H9 (cell line): ENCODE data around the gene CEP112. TPM values are rescaled to one million over a fixed set of nuclear protein-coding genes. Genes with fewer than 3 reads are reported as not detected.

Experiments
- DNase-seq: peaks from one replicate; pipeline ENCODE4 v3.0.0-alpha.2; 2017
- H2AFZ ChIP-seq: one replicate; pipeline ENCODE4 v1.6.1; 2013; ENCODE audit warnings: mild to moderate bottlenecking, low read length, control low read depth, moderate library complexity
- H2AK5ac ChIP-seq: 2 replicates; pipeline ENCODE4 v1.6.1; 2013; ENCODE audit warnings: low read length, control low read depth, mixed read lengths; ENCODE audit not compliant: insufficient read length
- H2BK120ac ChIP-seq: one replicate; pipeline ENCODE4 v1.6.1; 2013; ENCODE audit warnings: low read depth, mild to moderate bottlenecking, low read length, control low read depth, inconsistent platforms; ENCODE audit not compliant: poor library complexity, severe bottlenecking
- H2BK12ac ChIP-seq: 2 replicates; pipeline ENCODE4 v1.6.1; 2013; ENCODE audit warnings: low read length, control low read depth, mixed read lengths, low read depth; ENCODE audit not compliant: insufficient read length
- H2BK15ac ChIP-seq: 2 replicates; pipeline ENCODE4 v1.6.1; 2013; ENCODE audit warnings: low read depth, low read length, control low read depth
- H2BK20ac ChIP-seq: one replicate; pipeline ENCODE4 v1.6.1; 2013; ENCODE audit warnings: low read depth, mild to moderate bottlenecking, low read length, control low read depth, inconsistent platforms; ENCODE audit not compliant: poor library complexity, severe bottlenecking
- H2BK5ac ChIP-seq: 2 replicates; pipeline ENCODE4 v1.6.1; 2013; ENCODE audit warnings: low read length, control low read depth, mixed read lengths; ENCODE audit not compliant: insufficient read length
- H3K14ac ChIP-seq: 2 replicates; pipeline ENCODE4 v1.6.1; 2013; ENCODE audit warnings: low read length, control low read depth; ENCODE audit not compliant: insufficient read depth
- H3K18ac ChIP-seq: 2 replicates; pipeline ENCODE4 v1.6.1; 2013; ENCODE audit warnings: low read depth, mild to moderate bottlenecking, mixed read lengths, low read length, control low read depth; ENCODE audit not compliant: insufficient read length
- H3K23ac ChIP-seq: 2 replicates; pipeline ENCODE4 v1.6.1; 2013; ENCODE audit warnings: low read length, control low read depth, mixed read lengths, low read depth; ENCODE audit not compliant: insufficient read length
- H3K23me2 ChIP-seq: 2 replicates; pipeline ENCODE4 v1.6.1; 2013; ENCODE audit warnings: low read depth, mild to moderate bottlenecking, mixed read lengths, low read length, control low read depth; ENCODE audit not compliant: insufficient read length, poor library complexity, severe bottlenecking
- H3K27ac ChIP-seq: 2 replicates; pipeline ENCODE4 v1.5.1; 2013; ENCODE audit warnings: low read length, control low read depth, mixed read lengths, low read depth; ENCODE audit not compliant: insufficient read length
- H3K27me3 ChIP-seq: 2 replicates; pipeline ENCODE4 v1.6.1; 2013; ENCODE audit warnings: low read length, control low read depth, inconsistent platforms; ENCODE audit not compliant: insufficient read depth
- H3K4ac ChIP-seq: 2 replicates; pipeline ENCODE4 v1.6.1; 2013; ENCODE audit warnings: low read depth, mild to moderate bottlenecking, control low read depth, inconsistent platforms, low read length, moderate library complexity
- H3K4me1 ChIP-seq: 2 replicates; pipeline ENCODE4 v1.6.1; 2013; ENCODE audit warnings: low read length, control low read depth, inconsistent platforms; ENCODE audit not compliant: insufficient read depth
- H3K4me2 ChIP-seq: 2 replicates; pipeline ENCODE4 v1.6.1; 2013; ENCODE audit warnings: low read length, control low read depth, mixed read lengths; ENCODE audit not compliant: insufficient read length, insufficient read depth
- H3K56ac ChIP-seq: 2 replicates; pipeline ENCODE4 v1.6.1; 2013; ENCODE audit warnings: low read depth, mild to moderate bottlenecking, mixed read lengths, low read length, control low read depth; ENCODE audit not compliant: insufficient read length
- H3K79me1 ChIP-seq: 2 replicates; pipeline ENCODE4 v1.6.1; 2013; ENCODE audit warnings: low read depth, mild to moderate bottlenecking, moderate library complexity, low read length, control low read depth, inconsistent platforms; ENCODE audit not compliant: insufficient read depth, poor library complexity, severe bottlenecking
- H3K79me2 ChIP-seq: 2 replicates; pipeline ENCODE4 v1.6.1; 2013; ENCODE audit warnings: low read length, control low read depth, inconsistent platforms; ENCODE audit not compliant: insufficient read depth
- H3K9ac ChIP-seq: 2 replicates; pipeline ENCODE4 v1.6.1; 2013; ENCODE audit warnings: low read length, control low read depth, mixed read lengths; ENCODE audit not compliant: insufficient read length; ENCODE audit errors: extremely low read depth
- H3K9me3 ChIP-seq: one replicate; pipeline ENCODE4 v1.6.1; 2013; ENCODE audit warnings: low read depth, low read length, inconsistent platforms; ENCODE audit not compliant: control insufficient read depth
- H3T11ph ChIP-seq: one replicate; pipeline ENCODE4 v1.6.1; 2013; ENCODE audit warnings: mild to moderate bottlenecking, low read length, control low read depth, inconsistent platforms
- H4K20me1 ChIP-seq: one replicate; pipeline ENCODE4 v1.6.1; 2013; ENCODE audit not compliant: control insufficient read depth, insufficient read length, insufficient read depth
- H4K5ac ChIP-seq: 2 replicates; pipeline ENCODE4 v1.6.1; 2013; ENCODE audit warnings: low read depth, mild to moderate bottlenecking, mixed read lengths, low read length, control low read depth; ENCODE audit not compliant: insufficient read length
- H4K8ac ChIP-seq: replicated peaks from 2 replicates; pipeline ENCODE4 v1.6.1; 2013; ENCODE audit warnings: low read length, control low read depth, mixed read lengths, low read depth; ENCODE audit not compliant: insufficient read length
- H4K91ac ChIP-seq: 2 replicates; pipeline ENCODE4 v1.6.1; 2013; ENCODE audit warnings: low read depth, mild to moderate bottlenecking, moderate library complexity, mixed read lengths, low read length, control low read depth; ENCODE audit not compliant: insufficient read length
- H3K27ac Mint-ChIP-seq, 3 experiments: 2 replicates in 2 of 3; 3 replicates in 1 of 3; pipeline ENCODE4 v1.8.0; 2020 to 2021; ENCODE audit warnings: mixed read lengths in 3 of 3, mild to moderate bottlenecking in 1 of 3, moderate library complexity in 1 of 3
- H3K27me3 Mint-ChIP-seq: 2 replicates; pipeline ENCODE4 v1.8.0; 2021; ENCODE audit warnings: low read depth, mild to moderate bottlenecking, moderate library complexity, mixed read lengths
- H3K36me3 Mint-ChIP-seq, 3 experiments: 2 replicates in 2 of 3; 3 replicates in 1 of 3; pipeline ENCODE4 v1.8.0; 2020 to 2021; ENCODE audit warnings: low read depth in 3 of 3, mixed read lengths in 3 of 3; ENCODE audit not compliant: insufficient read depth in 1 of 3
- H3K4me1 Mint-ChIP-seq, 2 experiments: 2 replicates each; pipeline ENCODE4 v1.8.0; 2020; ENCODE audit warnings: mixed read lengths in 2 of 2
- H3K4me3 Mint-ChIP-seq, 2 experiments: 2 replicates in 1 of 2; 3 replicates in 1 of 2; pipeline ENCODE4 v1.8.0; 2020 to 2021; ENCODE audit warnings: mild to moderate bottlenecking in 2 of 2, mixed read lengths in 2 of 2, moderate library complexity in 1 of 2
- H3K9me3 Mint-ChIP-seq, 2 experiments: 2 replicates in 1 of 2; 3 replicates in 1 of 2; pipeline ENCODE4 v1.8.0; 2020; ENCODE audit warnings: mild to moderate bottlenecking in 2 of 2, mixed read lengths in 2 of 2, moderate library complexity in 1 of 2
- CTCF ChIP-seq: fragments of 200-600 bp; sonication (generic); conservative IDR thresholded peaks from 3 replicates; pipeline ENCODE4 v1.8.0; 2021; ENCODE audit warnings: antibody characterized with exemption, mild to moderate bottlenecking
- total RNA-seq: library from RNA; stranded (reverse); gene quantifications from 2 replicates; pipeline ENCODE4 v1.2.1, GENCODE V29; 2021

Gene CEP112
- total RNA-seq, 1 experiment from 2014 or later, result 5.4 TPM

GRCh38 chr17:66025551-66025950 is 166.4 kb downstream of the CEP112 start:
- TF ChIP-seq CTCF, result no peak
- H3K36me3 Mint-ChIP-seq, result peaks cover 12 to 23% (median 14%) of the 10 kb centered on the region in 3 experiments
- no peaks in the 10 kb centered on the region for H3K79me1 ChIP-seq
- no peak overlapping the region for H3K9ac ChIP-seq
- H3K27me3 ChIP-seq, result no peaks in the 10 kb centered on the region
- no peak overlapping the region for H2BK20ac ChIP-seq
- no peak overlapping the region for H3K18ac ChIP-seq
- no peaks in the 10 kb centered on the region for H3K23me2 ChIP-seq
- no peak overlapping the region for H2BK12ac ChIP-seq
- no peak overlapping the region for H4K5ac ChIP-seq
- no peaks in the 10 kb centered on the region for H4K20me1 ChIP-seq
- no peak overlapping the region for H3K4me2 ChIP-seq
- H3K27ac ChIP-seq, result no peak overlapping the region
- peaks cover 24% of the 10 kb centered on the region in 2 experiments for H3K9me3 Mint-ChIP-seq
- DNase-seq, result no peak
- H2BK15ac ChIP-seq, result no peak overlapping the region
- no peaks in the 10 kb centered on the region for H3K27me3 Mint-ChIP-seq
- H3K4me1 Mint-ChIP-seq, result no peaks in the 10 kb centered on the region
- H2BK120ac ChIP-seq, result no peak overlapping the region
- no peaks in the 10 kb centered on the region for H3K79me2 ChIP-seq
- H3K4ac ChIP-seq, result no peak overlapping the region
- H2AFZ ChIP-seq, result no peak overlapping the region
- no peak overlapping the region for H2BK5ac ChIP-seq
- no peak overlapping the region for H4K8ac ChIP-seq
- H2AK5ac ChIP-seq, result no peak overlapping the region
- no peak overlapping the region for H3T11ph ChIP-seq
- no peak overlapping the region for H3K56ac ChIP-seq
- no peak overlapping the region for H3K27ac Mint-ChIP-seq
- H3K9me3 ChIP-seq, result no peaks in the 10 kb centered on the region
- no peaks in the 10 kb centered on the region for H3K4me1 ChIP-seq
- H3K23ac ChIP-seq, result no peak overlapping the region
- no peak overlapping the region for H4K91ac ChIP-seq
- H3K14ac ChIP-seq, result no peak overlapping the region
- no peak overlapping the region for H3K4me3 Mint-ChIP-seq
